ENCODE data around the gene BCL6.

The BCL6 gene

DNA sequence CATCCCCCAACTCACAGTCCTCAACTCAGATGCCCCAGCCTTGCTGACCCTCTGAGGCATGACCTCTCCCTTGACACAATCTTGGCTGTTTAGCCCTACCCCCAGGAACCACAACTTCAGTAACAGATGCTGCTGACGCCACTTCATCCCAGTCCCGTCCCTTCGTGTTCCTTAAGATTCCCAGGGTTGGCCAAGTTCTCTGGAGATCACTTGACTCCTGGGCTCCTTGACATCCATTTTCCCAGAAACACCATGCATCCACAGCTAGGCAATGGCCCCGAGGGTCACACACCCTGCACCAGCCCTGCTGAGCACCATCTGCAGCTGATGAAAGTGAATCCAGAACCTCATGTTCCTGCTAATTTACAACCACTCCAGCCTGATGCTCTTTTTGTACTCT, 49.8 kb downstream of the BCL6 start:
- DNase-seq (ENCODE audit: extremely low spot score), result no peak
- ChIA-PET CTCF (interaction anchor here (1.3 to 1.4 kb wide), 2 partner anchors 16 to 376 kb away, joined by 3 to 9 read pairs; no protein-coding TSS in a partner anchor), POLR2A (no interaction called here)
- TF ChIP-seq BHLHE40 (IDR thresholded peaks at IDR 0.05; ENCODE audit: borderline replicate concordance), result no peak
- no peak for TF ChIP-seq SUZ12 (IDR thresholded peaks at IDR 0.05)
- no peak for TF ChIP-seq PKNOX1 (IDR thresholded peaks at IDR 0.05)
- TF ChIP-seq FOXA1 (IDR thresholded peaks at IDR 0.05), result no peak
- TF ChIP-seq ARNT (IDR thresholded peaks at IDR 0.05), result no peak
- no peak for TF ChIP-seq NFRKB (IDR thresholded peaks at IDR 0.05)
- TF ChIP-seq SP1 (IDR thresholded peaks at IDR 0.05), result no peak
- TF ChIP-seq ZNF384 (IDR thresholded peaks at IDR 0.05), result no peak
- TF ChIP-seq FOXM1 (IDR thresholded peaks at IDR 0.05; ENCODE audit: borderline replicate concordance), result no peak
- no peak for TF ChIP-seq L3MBTL2 (conservative IDR thresholded peaks at IDR 0.05)

- CTCF ChIA-PET, result no interaction called here
- no peak for DNase-seq (ENCODE audit: extremely low spot score)
- POLR2A ChIA-PET, result no interaction called here
- no peak for TF ChIP-seq L3MBTL2 (conservative IDR thresholded peaks at IDR 0.05)
- no peak for TF ChIP-seq TARDBP (IDR thresholded peaks at IDR 0.05)
- TF ChIP-seq HDGF (IDR thresholded peaks at IDR 0.05; ENCODE audit: borderline replicate concordance), result no peak
- TF ChIP-seq PKNOX1 (IDR thresholded peaks at IDR 0.05), result no peak
- TF ChIP-seq SP1 (IDR thresholded peaks at IDR 0.05), result no peak
- no peak for TF ChIP-seq SUZ12 (IDR thresholded peaks at IDR 0.05)
- TF ChIP-seq LEF1 (IDR thresholded peaks at IDR 0.05; ENCODE audit: borderline replicate concordance), result no peak
- no peak for TF ChIP-seq FOXK2 (IDR thresholded peaks at IDR 0.05)
- TF ChIP-seq CTBP1 (IDR thresholded peaks at IDR 0.05; ENCODE audit: borderline replicate concordance), result no peak
- no peak for TF ChIP-seq ZNF384 (IDR thresholded peaks at IDR 0.05)
- no peak for TF ChIP-seq NFRKB (IDR thresholded peaks at IDR 0.05)
- no peak for TF ChIP-seq BHLHE40 (IDR thresholded peaks at IDR 0.05; ENCODE audit: borderline replicate concordance)
- TF ChIP-seq ARNT (IDR thresholded peaks at IDR 0.05), result no peak
- no peak for TF ChIP-seq ELF4 (IDR thresholded peaks at IDR 0.05)
- TF ChIP-seq FOXA1 (IDR thresholded peaks at IDR 0.05), result no peak
- no peak for TF ChIP-seq FOXM1 (IDR thresholded peaks at IDR 0.05; ENCODE audit: borderline replicate concordance)
These were observed 50.5 kb downstream of the BCL6 start for GRCh38 chr3:187694801-187695200.

DNA sequence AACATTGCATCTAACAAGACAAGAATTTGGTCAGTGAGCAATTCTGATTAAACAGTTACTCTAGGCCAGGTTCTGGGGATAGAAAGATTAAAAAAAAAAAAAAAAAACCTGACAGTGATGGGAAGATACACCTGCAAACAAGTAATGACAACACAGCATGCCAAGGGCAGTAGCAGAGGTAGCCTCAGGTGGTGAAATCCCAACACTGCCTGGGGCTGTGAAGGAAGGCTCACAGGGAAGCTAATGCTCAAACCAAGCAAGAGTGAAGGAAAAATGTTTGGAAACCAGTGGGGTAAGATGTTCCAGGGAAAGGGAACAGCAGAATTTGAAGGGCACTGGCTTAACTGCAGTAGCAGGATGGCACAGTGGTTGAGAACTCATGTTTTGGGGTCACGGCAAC, 51.8 kb downstream of the BCL6 start:
- POLR2A ChIA-PET, result no interaction called here
- DNase-seq (ENCODE audit: extremely low spot score), result no peak
- TF ChIP-seq LEF1 (IDR thresholded peaks at IDR 0.05; ENCODE audit: borderline replicate concordance), result no peak
- CTCF ChIA-PET, result no interaction called here

DNA sequence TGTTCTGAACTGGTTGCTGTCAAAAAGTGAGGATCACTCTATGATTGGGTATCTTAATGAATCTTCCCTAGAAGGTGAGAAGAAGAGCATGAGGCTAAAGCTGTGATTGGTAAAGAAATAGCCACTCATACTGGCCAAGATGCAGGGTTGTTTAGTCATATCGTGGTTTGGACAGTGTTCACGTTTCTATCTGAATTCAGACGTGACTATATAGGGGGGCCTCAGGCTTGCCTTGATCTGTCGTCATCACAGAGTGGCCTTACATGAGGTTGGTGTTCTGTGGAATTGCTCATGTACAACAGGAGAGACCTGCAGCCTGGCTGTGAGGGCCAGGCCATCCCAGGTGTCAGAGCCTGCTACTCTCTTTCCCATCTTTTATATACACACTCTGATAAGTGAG, 55.3 kb downstream of the BCL6 start:
- no peak for DNase-seq (ENCODE audit: extremely low spot score)
- POLR2A ChIA-PET, result no interaction called here
- TF ChIP-seq ZNF384 (IDR thresholded peaks at IDR 0.05) (no peak), BHLHE40 (IDR thresholded peaks at IDR 0.05; ENCODE audit: borderline replicate concordance) (no peak), LEF1 (IDR thresholded peaks at IDR 0.05; ENCODE audit: borderline replicate concordance) (no peak), FOXK2 (IDR thresholded peaks at IDR 0.05) (no peak), SP1 (IDR thresholded peaks at IDR 0.05) (no peak), TARDBP (IDR thresholded peaks at IDR 0.05) (no peak), CTBP1 (IDR thresholded peaks at IDR 0.05; ENCODE audit: borderline replicate concordance) (no peak), FOXM1 (IDR thresholded peaks at IDR 0.05; ENCODE audit: borderline replicate concordance) (no peak), NFRKB (IDR thresholded peaks at IDR 0.05) (no peak), FOXA1 (IDR thresholded peaks at IDR 0.05) (no peak), HDGF (IDR thresholded peaks at IDR 0.05; ENCODE audit: borderline replicate concordance) (no peak), PKNOX1 (IDR thresholded peaks at IDR 0.05) (no peak), SUZ12 (IDR thresholded peaks at IDR 0.05) (no peak)
- CTCF ChIA-PET, result no interaction called here

DNA sequence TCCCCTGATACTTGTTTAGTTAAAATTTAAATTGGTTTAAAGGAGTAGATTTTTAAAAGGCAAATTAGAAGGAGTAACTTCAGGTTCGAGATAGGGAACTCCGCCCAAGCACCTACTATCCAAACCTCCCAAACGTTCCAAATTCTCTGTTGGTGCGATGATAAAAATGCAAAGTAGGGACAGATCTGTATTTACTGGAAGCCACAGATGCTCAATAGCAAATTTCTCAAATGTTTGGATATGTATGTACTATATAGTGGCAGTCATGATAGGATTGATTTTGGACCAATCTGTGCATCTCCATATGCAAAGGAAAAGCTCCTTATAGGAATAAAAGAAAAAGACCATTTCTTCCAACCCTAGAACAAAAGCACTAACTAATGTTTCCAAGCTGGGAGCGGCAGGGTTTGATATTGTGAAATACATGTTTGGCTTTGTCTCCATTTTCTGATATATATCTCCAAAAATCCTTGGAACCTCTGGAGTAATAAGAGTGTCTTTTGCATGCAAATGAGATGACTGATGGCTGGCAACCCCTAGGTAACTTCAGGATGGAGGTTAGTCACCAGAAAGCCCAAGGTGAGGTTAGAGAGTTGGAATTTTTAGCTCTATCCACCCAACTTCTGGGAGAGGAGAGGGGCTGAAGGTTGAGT, 58.5 kb downstream of the BCL6 start:
- DNase-seq (ENCODE audit: extremely low spot score), result no peak
- CTCF ChIA-PET, result interaction anchor here (0.6 to 1.2 kb wide), 2 partner anchors 17 to 367 kb away, joined by 3 to 4 read pairs; no protein-coding TSS in a partner anchor
- POLR2A ChIA-PET, result no interaction called here
- no peak for TF ChIP-seq HDGF (IDR thresholded peaks at IDR 0.05; ENCODE audit: borderline replicate concordance)
- no peak for TF ChIP-seq FOXA1 (IDR thresholded peaks at IDR 0.05)
- TF ChIP-seq NFRKB (IDR thresholded peaks at IDR 0.05), result no peak
- no peak for TF ChIP-seq BHLHE40 (IDR thresholded peaks at IDR 0.05; ENCODE audit: borderline replicate concordance)
- no peak for TF ChIP-seq L3MBTL2 (conservative IDR thresholded peaks at IDR 0.05)
- TF ChIP-seq LEF1 (IDR thresholded peaks at IDR 0.05; ENCODE audit: borderline replicate concordance), result no peak
- TF ChIP-seq SUZ12 (IDR thresholded peaks at IDR 0.05), result no peak
- TF ChIP-seq TARDBP (IDR thresholded peaks at IDR 0.05), result no peak
- no peak for TF ChIP-seq FOXM1 (IDR thresholded peaks at IDR 0.05; ENCODE audit: borderline replicate concordance)
- TF ChIP-seq PKNOX1 (IDR thresholded peaks at IDR 0.05), result no peak
- no peak for TF ChIP-seq FOXK2 (IDR thresholded peaks at IDR 0.05)

- TF ChIP-seq FOXK2 (IDR thresholded peaks at IDR 0.05) (no peak), HDGF (IDR thresholded peaks at IDR 0.05; ENCODE audit: borderline replicate concordance) (no peak)
- no peak for DNase-seq (ENCODE audit: extremely low spot score)
- CTCF ChIA-PET, result no interaction called here
- POLR2A ChIA-PET, result no interaction called here
These were observed 59.3 kb downstream of the BCL6 start for GRCh38 chr3:187685948-187686347.
